Esophagus muscularis mucosa (tissue), 3 donors: Measurements from ENCODE around the gene XPO5.

ENCODE experiments used
- CTCF ChIP-seq, 3 experiments: fragments of 200-600 bp in 2 of 3; fragments of 450-650 bp in 1 of 3; sonication (generic) in 2 of 3; IDR thresholded peaks; one replicate each; pipeline ENCODE4 v1.5.1; 2017 to 2019; ENCODE audit warnings: antibody characterized with exemption in 3 of 3, mild to moderate bottlenecking in 2 of 3, moderate library complexity in 1 of 3
- POLR2AphosphoS5 ChIP-seq, 2 donors: sonication (generic); formaldehyde crosslinking; IDR thresholded peaks; one replicate each; pipeline ENCODE4 v1.6.1; 2017; ENCODE audit warnings: antibody characterized with exemption in 2 of 2

- no peak for TF ChIP-seq CTCF (IDR thresholded peaks at IDR 0.05)
- no peak for TF ChIP-seq POLR2AphosphoS5 (IDR thresholded peaks at IDR 0.05)
Observed at GRCh38 chr6:43516367-43516696, 59.5 kb downstream of the XPO5 start.
